DOHH2 (cell line): ENCODE data around the gene RAB10.

Source experiments
- H3F3A ChIP-seq: fragments of 200-600 bp; sonication (generic), shearing (Covaris generic); 2 replicates; pipeline ENCODE4 v1.6.0; 2016; ENCODE audit warnings: antibody characterized with exemption, mild to moderate bottlenecking; ENCODE audit not compliant: control insufficient read depth, insufficient read depth
- H3K27ac ChIP-seq: fragments of 200-600 bp; sonication (generic); 2 replicates; pipeline ENCODE4 v1.5.1; 2014; ENCODE audit warnings: low read depth, mild to moderate bottlenecking, low read length, moderate library complexity
- H3K27me3 ChIP-seq: fragments of 200-600 bp; sonication (generic); 2 replicates; pipeline ENCODE4 v1.6.1; 2014; ENCODE audit warnings: mild to moderate bottlenecking, low read length, mixed read lengths; ENCODE audit not compliant: control insufficient read depth
- H3K36me3 ChIP-seq: fragments of 200-600 bp; sonication (generic); 2 replicates; pipeline ENCODE4 v1.6.1; 2014; ENCODE audit warnings: mild to moderate bottlenecking, low read length, moderate library complexity, mixed read lengths; ENCODE audit not compliant: control insufficient read depth
- H3K4me1 ChIP-seq: fragments of 200-600 bp; sonication (generic); 2 replicates; pipeline ENCODE4 v1.6.1; 2014; ENCODE audit warnings: mild to moderate bottlenecking, low read length, mixed read lengths; ENCODE audit not compliant: control insufficient read depth
- H3K4me2 ChIP-seq: fragments of 200-600 bp; sonication (generic); 2 replicates; pipeline ENCODE4 v1.6.0; 2014; ENCODE audit warnings: mild to moderate bottlenecking, low read length, moderate library complexity
- H3K4me3 ChIP-seq: fragments of 200-600 bp; sonication (generic); 2 replicates; pipeline ENCODE4 v1.5.1; 2014; ENCODE audit warnings: mild to moderate bottlenecking, low read length, mixed read lengths
- H3K79me2 ChIP-seq: fragments of 200-600 bp; sonication (generic); 2 replicates; pipeline ENCODE4 v1.6.1; 2014; ENCODE audit warnings: mild to moderate bottlenecking, low read length, mixed read lengths; ENCODE audit not compliant: control insufficient read depth
- H3K9me2 ChIP-seq: fragments of 200-600 bp; sonication (generic); replicated peaks from 2 replicates; pipeline ENCODE4 v1.6.1; 2014; ENCODE audit warnings: mild to moderate bottlenecking, low read length, mixed read lengths; ENCODE audit not compliant: control insufficient read depth
- H3K9me3 ChIP-seq: fragments of 200-600 bp; sonication (generic); 2 replicates; pipeline ENCODE4 v1.6.1; 2014; ENCODE audit warnings: antibody characterized with exemption, low read length, mixed read lengths; ENCODE audit not compliant: control insufficient read depth, insufficient read depth
- H4K20me1 ChIP-seq: fragments of 200-600 bp; sonication (generic); 2 replicates; pipeline ENCODE4 v1.6.0; 2014; ENCODE audit warnings: low read depth, mild to moderate bottlenecking, antibody characterized with exemption, low read length, moderate library complexity; ENCODE audit not compliant: control insufficient read depth, insufficient read depth
- CTCF ChIP-seq: fragments of 200-600 bp; sonication (generic); IDR thresholded peaks from one replicate; pipeline ENCODE4 v1.5.1; 2014; ENCODE audit warnings: antibody characterized with exemption, mild to moderate bottlenecking, low read depth, low read length; ENCODE audit not compliant: poor library complexity, severe bottlenecking
- EZH2phosphoT487 ChIP-seq: fragments of 200-600 bp; sonication (generic); IDR thresholded peaks from 2 replicates; pipeline ENCODE4 v1.6.1; 2017; ENCODE audit warnings: borderline replicate concordance, mild to moderate bottlenecking, antibody characterized with exemption, low read length, moderate library complexity, mixed read lengths

RAB10 gene

GRCh38 chr2:26008095-26008494, 25.8 kb upstream of the RAB10 start:
- Histone ChIP-seq H3K27ac (no peak overlapping the region), H3K79me2 (no peaks in the 10 kb centered on the region), H3F3A (no peaks in the 10 kb centered on the region), H3K4me1 (peaks cover 1% of the 10 kb centered on the region), H3K27me3 (no peaks in the 10 kb centered on the region), H3K9me2 (no peaks in the 10 kb centered on the region), H3K9me3 (no peaks in the 10 kb centered on the region), H3K4me2 (no peak overlapping the region), H3K36me3 (no peaks in the 10 kb centered on the region), H3K4me3 (no peak overlapping the region), H4K20me1 (no peaks in the 10 kb centered on the region)
- no peak for TF ChIP-seq CTCF
- no peak for TF ChIP-seq EZH2phosphoT487

GRCh38 chr2:26008851-26009566, 24.9 kb upstream of the RAB10 start:
- Histone ChIP-seq H3K4me2 (no peak overlapping the region), H4K20me1 (no peaks in the 10 kb centered on the region), H3F3A (no peaks in the 10 kb centered on the region), H3K79me2 (no peaks in the 10 kb centered on the region), H3K4me1 (no peaks in the 10 kb centered on the region), H3K27me3 (no peaks in the 10 kb centered on the region), H3K36me3 (no peaks in the 10 kb centered on the region), H3K27ac (no peak overlapping the region), H3K4me3 (no peak overlapping the region), H3K9me3 (no peaks in the 10 kb centered on the region), H3K9me2 (no peaks in the 10 kb centered on the region)
- no peak for TF ChIP-seq CTCF
- no peak for TF ChIP-seq EZH2phosphoT487

- H3K9me3 ChIP-seq, result no peaks in the 10 kb centered on the region
- H3K4me1 ChIP-seq, result no peaks in the 10 kb centered on the region
- H3K27me3 ChIP-seq, result no peaks in the 10 kb centered on the region
- H3K4me3 ChIP-seq, result no peak overlapping the region
- no peak overlapping the region for H3K4me2 ChIP-seq
- no peaks in the 10 kb centered on the region for H4K20me1 ChIP-seq
- no peaks in the 10 kb centered on the region for H3K79me2 ChIP-seq
- no peaks in the 10 kb centered on the region for H3K36me3 ChIP-seq
- no peaks in the 10 kb centered on the region for H3F3A ChIP-seq
- no peak overlapping the region for H3K27ac ChIP-seq
- H3K9me2 ChIP-seq, result no peaks in the 10 kb centered on the region
- TF ChIP-seq CTCF, result no peak
- TF ChIP-seq EZH2phosphoT487, result no peak
These were observed 24.3 kb upstream of the RAB10 start for GRCh38 chr2:26009567-26009963.
